HG03066 (cell line): Measurements from ENCODE around the gene RNF10.
"Not testable (repeated sequence)": the region's sequence is repeated elsewhere in the genome, so short reads cannot be mapped to it uniquely, and the experiment has no call there.

ENCODE experiments used
- ATAC-seq: cut with Tn5 transposase; IDR thresholded peaks from one replicate; pipeline ENCODE4 v1.9.1; 2021; ENCODE audit warnings: low read depth; ENCODE audit not compliant: unreplicated experiment

RNF10 gene

GRCh38 chr12:120602416-120602815, 68.3 kb downstream of the RNF10 start:
- ATAC-seq, result not testable (repeated sequence)

DNA sequence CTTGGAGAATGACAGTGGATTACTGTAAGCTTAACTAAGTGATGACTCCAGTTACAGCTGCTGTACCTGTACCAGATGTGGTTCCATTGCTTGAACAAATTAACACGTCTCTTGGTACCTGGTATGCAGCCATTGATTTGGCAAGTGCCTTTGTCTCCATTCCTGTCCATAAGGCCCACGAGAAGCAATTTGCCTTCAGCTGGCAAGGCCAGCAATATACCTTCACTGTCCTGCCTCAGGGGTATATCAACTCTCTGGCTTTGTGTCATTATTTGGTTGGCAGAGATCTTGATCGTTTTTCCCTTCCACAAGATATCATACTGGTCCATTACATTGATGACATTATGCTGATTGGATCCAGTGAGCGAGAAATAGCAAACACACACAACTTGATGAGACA, 76.4 kb downstream of the RNF10 start:
- no peak for ATAC-seq

GRCh38 chr12:120611534-120611933, 77.4 kb downstream of the RNF10 start:
- ATAC-seq, result not testable (repeated sequence)

DNA sequence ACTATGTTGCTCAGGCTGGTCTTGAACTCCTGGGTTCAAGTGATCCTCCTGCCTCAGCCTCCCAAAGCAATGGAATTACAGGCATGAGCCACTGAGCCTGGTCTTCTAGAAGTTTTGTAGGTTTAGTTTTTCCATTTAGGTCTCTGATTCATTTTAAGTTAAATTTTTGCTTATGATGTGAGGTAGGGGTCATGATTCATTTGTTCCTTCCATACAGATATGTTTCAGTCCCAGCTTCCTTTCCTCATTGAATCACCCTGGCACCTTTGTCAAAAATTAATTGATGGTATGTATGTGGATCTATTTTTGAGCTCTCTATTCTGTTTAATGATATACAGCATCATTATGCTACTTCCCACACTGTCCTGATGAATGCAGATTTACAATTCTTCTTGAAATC, 80.7 kb downstream of the RNF10 start:
- no peak for ATAC-seq

GRCh38 chr12:120617193-120617592, 83.0 kb downstream of the RNF10 start:
- ATAC-seq, result not testable (repeated sequence)

DNA sequence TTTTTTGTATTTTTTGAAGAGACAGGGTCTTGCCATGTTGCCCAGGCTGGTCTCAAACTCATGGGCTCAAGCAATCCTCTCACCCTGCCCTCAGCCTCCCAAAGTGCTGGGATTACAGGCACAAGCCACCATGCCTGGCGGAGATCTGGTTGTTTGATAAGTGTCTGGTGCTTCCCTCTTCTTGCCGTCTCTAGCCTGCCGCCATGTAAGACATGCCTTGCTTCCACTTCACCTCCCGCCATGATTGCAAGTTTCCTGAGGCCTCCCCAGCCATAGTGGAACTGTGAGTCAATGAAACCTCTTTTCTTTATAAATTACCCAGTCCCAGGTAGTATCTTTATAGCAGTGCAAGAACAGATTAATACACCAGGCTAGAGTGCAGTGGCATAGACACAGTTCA, 83.6 kb downstream of the RNF10 start:
- not testable (repeated sequence) for ATAC-seq

DNA sequence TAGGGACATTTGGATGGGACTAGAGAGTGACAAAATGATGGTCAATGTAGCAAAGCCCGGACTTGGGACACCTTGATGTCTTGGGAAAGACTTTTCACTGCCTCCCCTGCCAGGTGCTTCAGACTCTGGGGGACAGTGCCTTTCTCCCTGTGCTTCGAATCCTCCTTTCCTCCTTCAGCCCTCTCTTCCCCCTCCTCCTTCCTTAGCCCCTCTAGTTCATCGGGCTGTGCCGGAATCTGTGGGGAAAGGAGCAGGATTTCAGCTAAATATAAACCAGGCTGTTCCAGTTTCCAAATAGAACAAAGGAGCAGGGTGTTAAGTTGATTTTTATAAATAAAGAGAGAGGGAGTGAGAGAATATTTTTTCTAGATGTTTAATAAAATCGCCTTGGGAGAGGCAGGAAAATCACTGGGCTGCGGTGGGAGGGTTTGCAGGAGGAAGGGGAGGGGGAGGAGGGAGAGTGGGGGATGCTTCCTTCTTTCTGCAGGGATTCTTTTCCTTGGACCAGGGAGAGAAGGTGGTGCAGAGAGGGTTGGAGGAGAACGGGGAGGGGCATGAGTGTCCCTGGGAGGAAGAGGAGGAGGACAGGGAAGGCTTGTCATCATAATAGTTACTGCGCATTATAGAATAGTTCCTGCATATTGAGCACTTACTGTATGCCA, 84.9 kb downstream of the RNF10 start:
- ATAC-seq, result no peak

DNA sequence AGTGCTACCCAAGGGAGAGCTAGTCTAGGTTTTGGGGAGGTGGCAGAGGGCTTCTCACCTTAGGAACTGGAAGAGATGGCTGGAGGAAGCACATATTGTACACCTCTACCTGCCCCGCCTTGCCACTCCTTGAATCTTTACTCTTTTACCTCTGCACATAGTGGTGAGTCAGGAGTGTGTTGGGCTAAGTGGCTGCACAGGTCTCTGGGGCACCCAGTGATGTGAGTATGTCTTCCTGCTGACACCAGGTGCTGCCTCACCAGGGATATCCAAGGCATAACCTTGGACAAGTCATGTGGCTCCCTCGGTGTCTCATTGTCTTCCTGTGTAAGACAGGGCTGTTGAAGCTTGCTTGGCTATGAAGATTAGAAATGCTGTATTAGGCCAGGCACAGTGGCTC, 86.5 kb downstream of the RNF10 start:
- no peak for ATAC-seq

GRCh38 chr12:120625557-120626419, 91.6 kb downstream of the RNF10 start:
- no peak for ATAC-seq
